Osteoblast (primary cell): ENCODE measurements around the gene ZNHIT6. TPM values are rescaled to one million over a fixed set of nuclear protein-coding genes. Genes with fewer than 3 reads are reported as not detected.

Source experiments
- DNase-seq: peaks from one replicate; pipeline ENCODE4 v3.0.0; 2011; ENCODE audit warnings: low spot score, mixed read lengths; ENCODE audit not compliant: insufficient read length; ENCODE audit errors: missing footprints
- H2AFZ ChIP-seq: 2 replicates; pipeline ENCODE4 v1.6.0; 2011; ENCODE audit warnings: mild to moderate bottlenecking, low read length
- H3K27ac ChIP-seq: 2 replicates; pipeline ENCODE4 v1.5.1; 2011; ENCODE audit warnings: mild to moderate bottlenecking, low read depth, low read length, moderate library complexity
- H3K27me3 ChIP-seq: 2 replicates; pipeline ENCODE4 v1.6.0; 2012; ENCODE audit warnings: mild to moderate bottlenecking, control low read depth, inconsistent platforms, low read length, moderate library complexity; ENCODE audit not compliant: insufficient read depth
- H3K36me3 ChIP-seq: 2 replicates; pipeline ENCODE4 v1.5.1; 2011; ENCODE audit warnings: mild to moderate bottlenecking, low read length, control low read depth, moderate library complexity; ENCODE audit not compliant: insufficient read depth
- H3K4me1 ChIP-seq: 2 replicates; pipeline ENCODE4 v1.5.1; 2011; ENCODE audit warnings: mild to moderate bottlenecking, low read length, control low read depth, moderate library complexity; ENCODE audit not compliant: insufficient read depth
- H3K4me2 ChIP-seq: 2 replicates; pipeline ENCODE4 v1.6.0; 2011; ENCODE audit warnings: mild to moderate bottlenecking, low read length; ENCODE audit not compliant: insufficient read depth
- H3K4me3 ChIP-seq: fragments of 200-600 bp; sonication (generic); 3 replicates; pipeline ENCODE4 v1.5.1; 2012; ENCODE audit warnings: mild to moderate bottlenecking, low read length, inconsistent platforms; ENCODE audit not compliant: insufficient read depth
- H3K79me2 ChIP-seq: 2 replicates; pipeline ENCODE4 v1.6.0; 2012; ENCODE audit warnings: mild to moderate bottlenecking, low read length, control low read depth, inconsistent platforms; ENCODE audit not compliant: insufficient read depth
- H3K9me3 ChIP-seq: 2 replicates; pipeline ENCODE4 v1.5.1; 2011; ENCODE audit warnings: low read depth, low read length, control low read depth
- H4K20me1 ChIP-seq: 2 replicates; pipeline ENCODE4 v1.6.0; 2012; ENCODE audit warnings: mild to moderate bottlenecking, low read length, control low read depth; ENCODE audit not compliant: insufficient read depth
- total RNA-seq: library from RNA; depleted of rRNA; stranded (reverse); fragments of >200 nt; gene quantifications from 2 replicates; pipeline ENCODE4 v1.2.3, GENCODE V29; 2012
- TF ChIP-seq, protein P1 (sequence below): IDR thresholded peaks from 2 replicates; pipeline ENCODE4 v1.5.1; 2011; ENCODE audit warnings: mild to moderate bottlenecking, low read depth, low read length, moderate library complexity; ENCODE audit errors: extremely low read depth

Gene ZNHIT6
- total RNA-seq, 1 donor = 13.4 TPM

DNA sequence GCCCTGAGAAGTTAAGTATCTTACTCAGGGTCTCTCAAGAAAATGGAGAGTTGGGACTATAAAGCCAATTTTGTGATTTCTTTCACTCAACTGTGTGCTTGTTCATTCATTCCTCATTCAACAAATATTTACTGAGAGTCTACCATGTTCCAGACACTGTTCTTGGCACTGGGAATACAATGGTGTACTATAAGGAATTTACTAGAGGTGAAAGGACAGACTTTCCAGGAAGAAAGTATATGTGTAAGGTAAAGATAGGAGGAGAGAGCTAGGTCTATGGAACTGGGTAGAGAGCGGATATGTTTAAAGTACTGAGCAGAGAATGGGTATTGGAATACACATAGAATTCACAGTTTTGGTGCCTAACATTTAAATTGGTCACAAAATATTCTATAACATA is 42.3 kb downstream of the ZNHIT6 start:
- DNase-seq = no peak
- Histone ChIP-seq H3K27me3 (no peaks in the 10 kb centered on the region), H3K79me2 (no peaks in the 10 kb centered on the region), H3K4me2 (no peak overlapping the region), H3K9me3 (no peaks in the 10 kb centered on the region), H3K36me3 (peaks cover 8% of the 10 kb centered on the region), H3K4me1 (no peaks in the 10 kb centered on the region), H3K27ac (no peak overlapping the region), H4K20me1 (no peaks in the 10 kb centered on the region), H3K4me3 (no peak overlapping the region), H2AFZ (no peak overlapping the region)
- TF ChIP-seq, protein P1, sequence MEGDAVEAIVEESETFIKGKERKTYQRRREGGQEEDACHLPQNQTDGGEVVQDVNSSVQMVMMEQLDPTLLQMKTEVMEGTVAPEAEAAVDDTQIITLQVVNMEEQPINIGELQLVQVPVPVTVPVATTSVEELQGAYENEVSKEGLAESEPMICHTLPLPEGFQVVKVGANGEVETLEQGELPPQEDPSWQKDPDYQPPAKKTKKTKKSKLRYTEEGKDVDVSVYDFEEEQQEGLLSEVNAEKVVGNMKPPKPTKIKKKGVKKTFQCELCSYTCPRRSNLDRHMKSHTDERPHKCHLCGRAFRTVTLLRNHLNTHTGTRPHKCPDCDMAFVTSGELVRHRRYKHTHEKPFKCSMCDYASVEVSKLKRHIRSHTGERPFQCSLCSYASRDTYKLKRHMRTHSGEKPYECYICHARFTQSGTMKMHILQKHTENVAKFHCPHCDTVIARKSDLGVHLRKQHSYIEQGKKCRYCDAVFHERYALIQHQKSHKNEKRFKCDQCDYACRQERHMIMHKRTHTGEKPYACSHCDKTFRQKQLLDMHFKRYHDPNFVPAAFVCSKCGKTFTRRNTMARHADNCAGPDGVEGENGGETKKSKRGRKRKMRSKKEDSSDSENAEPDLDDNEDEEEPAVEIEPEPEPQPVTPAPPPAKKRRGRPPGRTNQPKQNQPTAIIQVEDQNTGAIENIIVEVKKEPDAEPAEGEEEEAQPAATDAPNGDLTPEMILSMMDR = no peak

DNA sequence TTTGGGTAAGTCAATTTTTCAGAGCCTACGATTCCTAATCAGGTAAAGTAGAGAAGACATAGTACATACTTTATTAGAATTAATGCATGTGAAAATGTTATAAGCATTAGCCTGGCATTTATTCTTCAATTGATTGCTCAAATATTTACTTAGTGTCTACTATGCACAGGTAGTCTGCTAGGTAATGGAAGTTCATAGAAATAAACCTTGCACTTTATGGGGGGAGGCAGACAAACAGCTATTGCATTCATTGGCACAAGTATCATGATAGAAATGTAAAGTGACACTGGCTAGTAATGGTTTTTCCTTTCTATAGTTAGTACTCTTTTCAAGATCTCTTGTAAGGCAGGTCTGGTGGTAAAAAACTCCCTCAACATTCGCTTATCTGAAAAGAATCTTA is 44.9 kb downstream of the ZNHIT6 start:
- H3K36me3 ChIP-seq = peaks cover 5% of the 10 kb centered on the region
- no peaks in the 10 kb centered on the region for H3K79me2 ChIP-seq
- H4K20me1 ChIP-seq = no peaks in the 10 kb centered on the region
- H3K27ac ChIP-seq = no peak overlapping the region
- H2AFZ ChIP-seq = no peak overlapping the region
- H3K9me3 ChIP-seq = no peaks in the 10 kb centered on the region
- H3K4me1 ChIP-seq = no peaks in the 10 kb centered on the region
- DNase-seq = no peak
- H3K4me3 ChIP-seq = no peak overlapping the region
- H3K4me2 ChIP-seq = no peak overlapping the region
- TF ChIP-seq, protein P1 = no peak
- no peaks in the 10 kb centered on the region for H3K27me3 ChIP-seq

GRCh38 chr1:85661767-85662166 is 46.5 kb downstream of the ZNHIT6 start:
- H3K9me3 ChIP-seq = no peaks in the 10 kb centered on the region
- no peak overlapping the region for H3K4me3 ChIP-seq

DNA sequence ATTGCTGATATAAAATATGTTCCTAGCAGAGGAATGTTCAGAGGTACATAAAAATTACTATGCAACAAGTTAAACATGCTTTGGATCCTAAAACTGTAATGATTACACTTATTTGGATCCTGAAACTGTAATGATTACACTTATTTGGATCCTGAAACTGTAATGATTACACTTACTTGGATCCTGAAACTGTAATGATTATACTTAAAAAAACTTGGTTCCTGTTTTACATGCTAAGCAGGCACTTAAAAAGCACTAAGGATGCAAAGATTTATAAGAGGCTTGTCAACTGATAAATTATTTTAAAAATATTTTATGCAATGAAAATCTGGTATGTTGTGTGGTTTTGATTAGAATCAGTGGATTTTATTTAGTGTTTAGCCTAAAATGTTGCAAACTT is 47.7 kb downstream of the ZNHIT6 start:
- H3K4me2 ChIP-seq = no peak overlapping the region
- H3K4me1 ChIP-seq = no peaks in the 10 kb centered on the region
- no peaks in the 10 kb centered on the region for H3K9me3 ChIP-seq
- H2AFZ ChIP-seq = no peak overlapping the region
- DNase-seq = no peak
- no peaks in the 10 kb centered on the region for H3K79me2 ChIP-seq
- TF ChIP-seq, protein P1 = no peak
- H3K27ac ChIP-seq = no peak overlapping the region
- no peaks in the 10 kb centered on the region for H3K36me3 ChIP-seq
- no peaks in the 10 kb centered on the region for H4K20me1 ChIP-seq
- no peaks in the 10 kb centered on the region for H3K27me3 ChIP-seq
- H3K4me3 ChIP-seq = no peak overlapping the region

More at GRCh38 chr1:85661767-85662166, 46.5 kb downstream of the ZNHIT6 start:
- H3K27ac ChIP-seq = no peak overlapping the region
- H3K27me3 ChIP-seq = no peaks in the 10 kb centered on the region
- H3K79me2 ChIP-seq = no peaks in the 10 kb centered on the region
- TF ChIP-seq, protein P1 = no peak
- peaks cover 3% of the 10 kb centered on the region for H3K36me3 ChIP-seq
- no peaks in the 10 kb centered on the region for H4K20me1 ChIP-seq
- no peak overlapping the region for H2AFZ ChIP-seq
- no peak for DNase-seq
- no peaks in the 10 kb centered on the region for H3K4me1 ChIP-seq
- no peak overlapping the region for H3K4me2 ChIP-seq
